Loucy (cell line): Measurements from ENCODE around the gene CCDC6.

Experiments used
- CTCF ChIP-seq: fragments of 200-600 bp; sonication (generic); conservative IDR thresholded peaks from 2 replicates; pipeline ENCODE4 v1.5.1; 2014; ENCODE audit warnings: mild to moderate bottlenecking, antibody characterized with exemption, low read length
- EZH2phosphoT487 ChIP-seq: fragments of 200-600 bp; IDR thresholded peaks from 2 replicates; pipeline ENCODE4 v1.6.1; 2018; ENCODE audit warnings: antibody characterized with exemption, mild to moderate bottlenecking, moderate library complexity, borderline replicate concordance

- TF ChIP-seq CTCF: no peak
- no peak for TF ChIP-seq EZH2phosphoT487
Measured at GRCh38 chr10:59779756-59780533, 126.4 kb downstream of the CCDC6 start.
